ENCODE measurements around the gene CERK.

GRCh38 chr22:46695346-46696228 is 42.5 kb downstream of the CERK start:
- TF ChIP-seq, protein P1, sequence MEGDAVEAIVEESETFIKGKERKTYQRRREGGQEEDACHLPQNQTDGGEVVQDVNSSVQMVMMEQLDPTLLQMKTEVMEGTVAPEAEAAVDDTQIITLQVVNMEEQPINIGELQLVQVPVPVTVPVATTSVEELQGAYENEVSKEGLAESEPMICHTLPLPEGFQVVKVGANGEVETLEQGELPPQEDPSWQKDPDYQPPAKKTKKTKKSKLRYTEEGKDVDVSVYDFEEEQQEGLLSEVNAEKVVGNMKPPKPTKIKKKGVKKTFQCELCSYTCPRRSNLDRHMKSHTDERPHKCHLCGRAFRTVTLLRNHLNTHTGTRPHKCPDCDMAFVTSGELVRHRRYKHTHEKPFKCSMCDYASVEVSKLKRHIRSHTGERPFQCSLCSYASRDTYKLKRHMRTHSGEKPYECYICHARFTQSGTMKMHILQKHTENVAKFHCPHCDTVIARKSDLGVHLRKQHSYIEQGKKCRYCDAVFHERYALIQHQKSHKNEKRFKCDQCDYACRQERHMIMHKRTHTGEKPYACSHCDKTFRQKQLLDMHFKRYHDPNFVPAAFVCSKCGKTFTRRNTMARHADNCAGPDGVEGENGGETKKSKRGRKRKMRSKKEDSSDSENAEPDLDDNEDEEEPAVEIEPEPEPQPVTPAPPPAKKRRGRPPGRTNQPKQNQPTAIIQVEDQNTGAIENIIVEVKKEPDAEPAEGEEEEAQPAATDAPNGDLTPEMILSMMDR (IDR thresholded peaks at IDR 0.05 in 8 of 11, conservative IDR thresholded peaks at IDR 0.05 in 3 of 11), result no peak
- no peak for TF ChIP-seq POLR2A (IDR thresholded peaks at IDR 0.05)
- peak in 1 of 3 donors; percentile 30 for TF ChIP-seq POLR2AphosphoS5 (IDR thresholded peaks at IDR 0.05)

All from spleen (tissue), 7 donors.